NB4 (cell line): ENCODE results near the gene AS3MT.

ENCODE experiments used
- MYC ChIP-seq: IDR thresholded peaks from 2 replicates; pipeline ENCODE4 v1.6.1; 2011; ENCODE audit warnings: low read depth, low read length
- POLR2A ChIP-seq: IDR thresholded peaks from 2 replicates; pipeline ENCODE4 v1.6.1; 2011; ENCODE audit warnings: mild to moderate bottlenecking; ENCODE audit not compliant: insufficient read length; ENCODE audit errors: extremely low read depth
- TF ChIP-seq, protein P1 (sequence below): IDR thresholded peaks from one replicate; pipeline ENCODE4 v1.5.1; 2012; ENCODE audit warnings: low read depth, low read length
- TF ChIP-seq, protein P2 (sequence below): IDR thresholded peaks from 2 replicates; pipeline ENCODE4 v1.6.1; 2011; ENCODE audit warnings: low read depth, low read length

DNA sequence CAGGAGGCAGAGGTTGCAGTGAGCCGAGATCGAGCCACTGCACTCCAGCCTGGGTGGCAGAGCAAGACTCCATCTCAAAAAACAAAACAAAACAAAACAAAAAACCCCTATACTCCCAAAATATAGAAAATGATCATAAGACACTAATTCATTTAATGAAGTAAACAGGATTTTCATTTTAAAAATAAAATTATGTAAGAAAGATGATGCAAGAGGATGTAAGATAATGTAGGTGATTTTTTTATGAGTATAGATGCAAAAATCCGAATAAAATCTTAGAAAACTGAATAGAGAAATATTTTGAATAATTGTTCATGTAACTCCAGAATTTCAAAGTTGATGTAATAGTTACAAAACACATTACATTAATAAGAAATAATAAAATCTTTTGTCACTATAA is 3.6 kb upstream of the AS3MT start:
- TF ChIP-seq, protein P1, sequence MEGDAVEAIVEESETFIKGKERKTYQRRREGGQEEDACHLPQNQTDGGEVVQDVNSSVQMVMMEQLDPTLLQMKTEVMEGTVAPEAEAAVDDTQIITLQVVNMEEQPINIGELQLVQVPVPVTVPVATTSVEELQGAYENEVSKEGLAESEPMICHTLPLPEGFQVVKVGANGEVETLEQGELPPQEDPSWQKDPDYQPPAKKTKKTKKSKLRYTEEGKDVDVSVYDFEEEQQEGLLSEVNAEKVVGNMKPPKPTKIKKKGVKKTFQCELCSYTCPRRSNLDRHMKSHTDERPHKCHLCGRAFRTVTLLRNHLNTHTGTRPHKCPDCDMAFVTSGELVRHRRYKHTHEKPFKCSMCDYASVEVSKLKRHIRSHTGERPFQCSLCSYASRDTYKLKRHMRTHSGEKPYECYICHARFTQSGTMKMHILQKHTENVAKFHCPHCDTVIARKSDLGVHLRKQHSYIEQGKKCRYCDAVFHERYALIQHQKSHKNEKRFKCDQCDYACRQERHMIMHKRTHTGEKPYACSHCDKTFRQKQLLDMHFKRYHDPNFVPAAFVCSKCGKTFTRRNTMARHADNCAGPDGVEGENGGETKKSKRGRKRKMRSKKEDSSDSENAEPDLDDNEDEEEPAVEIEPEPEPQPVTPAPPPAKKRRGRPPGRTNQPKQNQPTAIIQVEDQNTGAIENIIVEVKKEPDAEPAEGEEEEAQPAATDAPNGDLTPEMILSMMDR = no peak
- TF ChIP-seq POLR2A (no peak), MYC (no peak)
- TF ChIP-seq, protein P2, sequence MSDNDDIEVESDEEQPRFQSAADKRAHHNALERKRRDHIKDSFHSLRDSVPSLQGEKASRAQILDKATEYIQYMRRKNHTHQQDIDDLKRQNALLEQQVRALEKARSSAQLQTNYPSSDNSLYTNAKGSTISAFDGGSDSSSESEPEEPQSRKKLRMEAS = no peak
